DMS 273 (cell line): Measurements from ENCODE around the gene NLGN1.
"Not testable (repeated sequence)": the region's sequence is repeated elsewhere in the genome, so short reads cannot be mapped to it uniquely, and the experiment has no call there.

ENCODE experiments used
- DNase-seq: peaks from one replicate; lab custom pipeline; 2025; ENCODE audit not compliant: unreplicated experiment; lab: John Stamatoyannopoulos, UW

NLGN1 gene

DNA sequence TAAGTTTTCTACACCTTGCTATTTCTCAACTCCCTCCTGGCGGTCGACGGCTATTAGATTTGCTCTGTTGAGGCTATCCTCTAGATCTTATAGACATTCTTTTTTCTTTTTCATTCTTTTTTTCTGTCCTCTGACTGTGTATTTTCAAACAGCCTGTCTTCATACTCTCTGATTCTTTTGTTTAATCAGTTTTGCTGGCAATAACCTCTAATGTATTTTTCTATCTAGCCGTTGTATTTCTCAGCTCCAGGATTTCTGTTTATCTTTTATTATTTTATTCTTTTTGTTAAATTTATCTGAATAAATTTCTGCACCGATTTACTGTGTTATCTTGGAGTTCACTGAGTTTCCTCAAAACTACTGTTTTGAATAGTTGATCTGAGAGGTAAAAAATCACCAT lies 31.5 kb downstream of the NLGN1 start:
- DNase-seq, result no peak

DNA sequence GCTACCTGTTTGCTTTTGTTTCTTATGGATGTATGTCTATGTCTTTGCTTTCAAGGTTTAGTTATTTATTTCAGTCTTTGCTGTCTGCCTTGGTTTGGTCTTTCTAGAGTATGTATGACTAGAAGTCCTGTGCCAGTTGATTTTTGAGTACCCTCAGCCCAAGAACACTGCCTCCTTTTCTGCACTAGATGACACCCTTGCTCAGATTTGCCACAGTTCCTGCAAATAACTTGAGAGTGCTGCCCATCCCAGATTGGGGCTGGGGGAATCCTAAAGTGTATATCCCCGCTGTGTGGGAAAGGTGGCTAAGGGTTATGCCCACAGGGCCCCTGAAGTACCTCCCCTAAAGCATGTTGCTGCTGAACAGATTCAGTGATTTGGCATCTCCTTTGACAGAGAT lies 32.0 kb downstream of the NLGN1 start:
- DNase-seq, result no peak

DNA sequence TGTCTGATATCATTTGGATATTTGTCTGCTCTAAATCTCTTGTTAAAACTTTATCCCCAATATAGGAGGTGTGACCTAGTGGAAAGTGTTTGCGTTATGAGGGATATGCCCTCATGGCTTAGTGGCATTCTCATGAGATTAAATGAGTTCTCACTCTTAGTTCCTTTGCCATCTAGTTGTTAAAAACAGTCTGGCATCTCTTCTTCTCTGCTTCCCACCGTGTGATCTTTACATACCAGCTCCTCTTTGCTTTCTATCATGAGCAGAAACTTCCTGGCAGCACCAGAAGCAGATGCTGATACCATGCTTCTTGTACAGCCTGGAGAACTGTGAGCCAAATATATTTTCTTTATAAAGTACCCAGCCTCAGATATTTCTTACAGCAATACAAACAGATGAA lies 33.0 kb downstream of the NLGN1 start:
- DNase-seq, result no peak

DNA sequence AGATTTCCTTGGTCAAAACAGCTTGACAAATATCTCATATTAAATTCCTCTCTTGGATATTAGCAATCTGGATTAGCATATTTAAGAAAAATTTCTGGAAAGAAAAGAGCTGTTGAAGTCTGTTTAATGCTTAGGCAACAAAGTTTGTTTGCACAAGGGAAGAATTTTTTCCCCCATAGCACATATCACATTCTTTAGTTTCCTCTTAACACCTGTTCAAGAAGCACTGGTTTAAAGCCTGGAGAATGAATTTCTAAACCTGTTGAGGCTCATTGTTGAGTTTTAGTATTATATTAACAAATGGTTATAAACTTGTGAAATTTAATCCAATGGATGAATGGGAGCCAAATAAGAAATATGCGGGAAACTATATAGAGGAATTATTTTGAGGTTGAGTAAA lies 41.5 kb downstream of the NLGN1 start:
- no peak for DNase-seq

DNA sequence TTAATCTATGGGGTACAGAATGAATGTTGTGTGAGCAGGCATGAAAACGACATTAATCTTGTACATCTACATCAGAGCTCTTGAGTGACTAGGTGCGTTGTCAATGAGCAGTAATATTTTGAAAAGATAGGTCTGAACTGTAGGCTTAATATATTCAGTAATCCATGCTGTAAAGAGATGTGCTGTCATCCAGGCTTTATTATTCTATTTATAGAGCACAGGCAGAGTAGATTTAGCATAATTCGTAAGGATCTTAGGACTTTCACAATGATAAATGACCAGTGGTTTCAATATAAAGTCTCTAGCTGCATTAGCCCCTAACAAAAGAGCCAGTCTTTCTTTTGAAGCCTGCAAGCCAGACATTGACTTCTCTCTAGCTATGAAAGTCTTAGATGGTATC lies 43.0 kb downstream of the NLGN1 start:
- no peak for DNase-seq

DNA sequence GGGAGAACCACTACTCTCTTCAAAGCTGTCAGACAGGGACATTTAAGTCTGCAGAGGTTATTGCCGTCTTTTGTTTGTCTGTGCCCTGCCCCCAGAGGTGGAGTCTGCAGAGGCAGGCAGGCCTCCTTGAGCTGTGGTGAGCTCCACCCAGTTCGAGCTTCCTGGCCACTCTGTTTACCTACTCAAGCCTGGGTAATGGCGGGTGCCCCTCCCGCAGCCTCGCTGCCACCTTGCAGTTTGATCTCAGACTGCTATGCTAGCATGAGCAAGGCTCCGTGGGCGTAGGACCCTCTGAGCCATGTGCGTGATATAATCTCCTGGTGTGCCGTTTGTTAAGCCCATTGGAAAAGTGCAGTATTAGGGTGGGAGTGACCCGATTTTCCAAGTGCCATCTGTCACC lies 54.0 kb downstream of the NLGN1 start:
- DNase-seq, result not testable (repeated sequence)

DNA sequence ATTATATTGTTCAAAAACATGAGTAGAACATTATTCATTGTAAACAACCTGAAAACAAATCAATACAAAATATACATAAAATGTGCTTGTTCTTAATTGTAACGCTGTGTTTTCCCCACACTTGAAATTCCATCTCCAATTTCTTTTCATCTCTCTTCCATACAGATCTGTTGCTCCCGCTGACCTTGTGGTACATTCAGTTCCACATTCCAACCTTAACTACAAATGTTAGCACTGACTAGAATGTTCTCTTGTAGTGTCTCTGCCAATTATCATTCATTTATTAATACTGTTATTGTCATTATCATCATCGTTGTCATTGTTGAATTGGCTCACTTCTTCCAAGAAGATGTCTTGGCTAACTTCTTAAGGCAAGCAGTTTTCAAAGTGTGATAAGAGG lies 65.7 kb downstream of the NLGN1 start:
- DNase-seq, result no peak

DNA sequence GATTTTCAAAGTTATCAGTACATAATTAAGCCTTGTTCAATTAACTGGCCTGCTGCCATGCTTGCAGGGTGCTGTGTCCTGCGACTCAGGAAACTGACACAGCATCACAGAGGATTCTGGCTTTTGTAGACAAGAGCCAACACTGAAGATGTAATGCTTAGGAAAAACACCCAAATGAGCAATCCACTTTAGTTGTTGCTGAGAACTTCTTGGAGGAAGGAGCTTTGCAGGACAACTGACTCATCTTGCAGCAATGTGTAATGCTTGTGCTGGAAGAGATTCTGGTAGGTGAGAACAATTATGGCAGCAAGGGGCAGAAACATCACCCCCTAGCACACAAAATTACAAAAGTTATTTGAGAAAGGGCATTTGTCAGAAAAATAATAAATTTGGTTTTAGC lies 67.6 kb downstream of the NLGN1 start:
- DNase-seq, result no peak

DNA sequence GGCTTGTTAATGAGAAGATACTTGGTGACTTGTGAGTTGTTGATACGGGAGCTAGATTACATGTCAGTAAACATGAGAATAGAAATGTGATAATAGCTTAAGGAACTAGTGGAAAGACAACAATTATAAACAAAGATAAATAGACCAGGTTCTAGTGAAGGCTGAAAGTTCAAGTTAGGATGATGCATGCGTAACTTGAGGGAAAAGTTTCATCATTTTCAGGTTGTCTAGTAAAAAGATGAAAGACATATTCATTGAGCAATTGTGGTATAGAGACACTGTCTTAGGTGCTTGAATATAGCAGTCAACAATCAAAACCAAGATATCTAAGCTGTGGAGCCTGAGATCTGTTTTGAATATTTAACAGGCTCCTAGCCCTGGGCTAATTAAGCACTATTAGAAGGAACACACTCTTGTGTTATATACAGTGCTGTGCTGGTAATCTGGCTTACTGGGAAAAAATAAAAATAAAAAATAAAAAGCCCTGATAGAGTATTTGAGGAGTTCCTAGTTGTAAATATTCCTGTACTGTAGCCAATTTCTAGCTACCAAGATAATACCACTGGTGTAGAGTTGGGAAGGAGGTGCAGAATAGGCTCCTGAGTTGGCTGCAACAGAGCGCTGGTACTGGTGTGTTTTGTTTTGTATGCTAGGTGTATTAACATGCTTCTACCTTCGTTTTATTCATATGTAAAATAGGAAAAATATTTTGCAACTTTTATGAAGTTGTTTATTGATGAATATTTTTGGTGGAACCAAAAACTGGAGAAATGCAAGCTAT lies 68.5 kb downstream of the NLGN1 start:
- DNase-seq, result no peak

DNA sequence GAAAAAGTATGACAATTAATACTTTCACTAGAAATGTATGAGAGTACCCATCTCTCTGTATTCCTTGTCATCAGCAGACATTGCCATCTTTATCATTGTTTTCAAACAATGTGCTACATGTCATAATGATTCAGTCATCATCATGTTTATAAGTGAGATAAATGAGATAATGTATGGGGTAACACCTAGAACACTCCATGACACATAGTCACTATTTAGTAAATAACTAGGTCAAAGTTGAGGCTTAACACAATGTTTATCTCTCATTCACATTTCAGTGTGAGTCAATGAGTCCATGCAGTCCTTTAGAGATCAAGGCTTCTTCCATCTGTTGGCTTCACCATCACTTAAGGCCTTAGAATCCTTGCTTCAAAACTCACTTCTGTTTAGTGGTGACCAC lies 70.0 kb downstream of the NLGN1 start:
- no peak for DNase-seq

DNA sequence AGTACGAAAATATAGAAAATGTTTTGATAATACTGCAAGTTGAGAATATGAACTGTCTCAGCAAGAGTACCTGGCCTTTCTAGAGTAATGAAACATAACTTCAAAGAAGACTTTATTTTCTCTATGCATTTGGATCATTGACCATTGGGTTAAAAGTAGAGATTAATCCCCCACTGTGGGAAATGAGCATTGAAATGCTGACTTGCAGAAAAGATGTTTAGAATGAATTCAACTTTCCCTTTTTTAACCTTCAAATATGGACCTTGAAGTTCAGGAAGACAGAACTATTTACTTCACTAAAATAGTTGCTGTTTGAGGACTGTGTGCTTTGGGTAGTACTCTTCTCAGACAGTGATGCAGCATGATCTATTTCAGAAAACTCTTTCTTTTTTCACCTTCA lies 75.7 kb downstream of the NLGN1 start:
- no peak for DNase-seq

DNA sequence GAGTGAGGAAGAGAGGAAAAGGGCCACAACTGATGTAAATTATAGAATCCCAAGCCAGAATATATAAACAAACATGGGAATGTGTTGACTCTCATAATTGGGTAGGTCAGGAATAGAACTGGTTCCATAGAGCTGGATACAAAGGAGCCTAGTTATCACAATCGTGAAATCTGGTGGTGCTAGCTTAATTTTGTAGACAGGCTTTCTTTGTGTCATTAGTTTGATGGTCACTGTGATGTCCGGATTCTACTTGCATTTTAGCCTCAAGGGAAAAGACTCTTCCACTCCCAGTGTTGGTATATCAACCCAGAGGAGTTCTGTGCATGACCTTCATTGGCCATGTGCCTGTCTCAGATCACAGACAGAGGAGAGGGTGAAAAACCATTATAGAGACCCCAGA lies 81.8 kb downstream of the NLGN1 start:
- DNase-seq, result no peak

DNA sequence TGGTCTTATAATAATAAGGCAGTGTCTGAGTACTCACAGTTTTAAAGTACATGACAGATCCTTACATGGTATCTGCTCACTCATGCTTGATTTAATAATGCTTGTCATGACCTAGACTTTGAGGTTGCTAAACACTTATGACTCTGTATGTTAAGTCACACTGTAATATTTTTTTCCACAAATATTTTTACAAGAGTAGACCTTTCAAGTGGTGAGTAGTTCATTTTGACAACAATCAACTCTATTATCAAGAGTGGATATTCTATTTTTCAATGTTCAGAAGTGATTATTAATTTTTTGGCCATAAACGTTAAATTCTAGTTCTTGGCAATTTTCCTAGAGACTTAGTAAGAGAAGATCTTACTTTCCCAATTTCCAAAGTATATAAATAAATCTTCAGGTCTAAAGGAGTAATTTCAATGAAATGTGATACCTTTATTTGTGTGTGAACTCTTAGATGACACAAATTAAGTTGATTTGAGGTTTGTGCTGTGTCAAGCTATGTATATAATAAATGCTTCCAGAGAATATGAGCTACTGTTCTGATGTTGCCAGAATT lies 104.5 kb downstream of the NLGN1 start:
- DNase-seq, result no peak

DNA sequence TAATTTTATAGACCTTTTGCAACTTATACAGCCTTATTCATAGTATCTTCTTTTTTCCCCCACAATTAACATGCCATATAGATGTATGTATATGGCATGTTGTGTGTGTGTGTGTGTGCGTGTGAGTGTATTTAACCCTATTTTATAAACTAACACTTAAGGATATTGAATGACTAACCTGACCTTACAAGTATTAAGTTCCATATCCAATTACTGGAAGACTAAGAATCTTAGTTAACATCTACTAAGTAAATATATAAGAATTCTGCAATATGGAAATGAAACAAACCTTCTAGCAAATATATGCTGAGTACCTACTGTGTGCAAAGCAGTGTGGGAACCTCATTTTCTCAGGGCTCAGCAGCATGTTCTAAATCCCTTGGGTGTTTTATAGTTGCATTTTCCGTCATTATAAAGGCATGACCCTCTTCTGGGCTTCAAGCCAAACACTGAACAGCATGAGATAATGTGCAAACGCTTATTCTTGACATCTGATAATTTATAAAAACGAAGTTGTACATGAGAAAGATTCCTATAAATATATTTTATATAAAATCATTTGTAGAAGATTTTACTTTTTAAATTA lies 105.5 kb downstream of the NLGN1 start:
- peak; percentile 87 for DNase-seq

DNA sequence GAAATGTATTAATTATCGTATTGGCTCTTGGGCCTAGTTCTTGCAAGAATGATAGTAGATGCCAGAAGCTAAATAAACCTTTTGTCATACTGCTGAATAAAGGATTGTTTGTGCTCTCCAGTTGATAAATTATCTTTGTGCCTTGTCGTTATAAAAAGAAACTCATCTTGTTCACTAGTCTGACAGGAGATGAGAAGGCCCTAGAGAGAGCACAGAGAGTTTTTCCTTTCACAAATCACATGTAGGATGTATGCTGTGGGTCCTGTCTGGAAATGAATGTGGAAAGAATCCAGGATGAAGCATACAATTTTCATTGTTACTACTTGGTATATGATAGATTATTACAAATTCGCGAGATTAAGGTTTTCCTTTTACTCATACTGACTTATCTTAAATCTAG lies 113.0 kb downstream of the NLGN1 start:
- no peak for DNase-seq

DNA sequence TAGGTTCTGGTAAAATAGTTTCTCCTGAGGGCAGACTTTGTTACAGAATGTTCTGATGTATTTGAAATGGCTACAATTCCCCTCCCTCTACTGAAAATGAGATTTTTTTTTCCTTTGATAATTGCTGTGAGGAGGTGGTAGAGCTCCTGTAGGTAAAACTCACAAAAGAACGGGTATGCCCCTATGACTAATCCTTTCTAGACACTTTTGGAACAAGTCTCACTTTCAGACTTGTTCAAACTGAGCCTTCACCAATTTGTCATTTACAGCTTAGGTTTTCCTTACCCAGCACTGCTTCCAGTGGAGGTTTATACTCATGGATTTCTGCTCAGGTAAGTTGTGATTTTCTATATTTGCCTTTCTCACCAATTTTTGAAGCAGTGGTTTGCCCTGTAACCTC lies 115.6 kb downstream of the NLGN1 start:
- no peak for DNase-seq

DNA sequence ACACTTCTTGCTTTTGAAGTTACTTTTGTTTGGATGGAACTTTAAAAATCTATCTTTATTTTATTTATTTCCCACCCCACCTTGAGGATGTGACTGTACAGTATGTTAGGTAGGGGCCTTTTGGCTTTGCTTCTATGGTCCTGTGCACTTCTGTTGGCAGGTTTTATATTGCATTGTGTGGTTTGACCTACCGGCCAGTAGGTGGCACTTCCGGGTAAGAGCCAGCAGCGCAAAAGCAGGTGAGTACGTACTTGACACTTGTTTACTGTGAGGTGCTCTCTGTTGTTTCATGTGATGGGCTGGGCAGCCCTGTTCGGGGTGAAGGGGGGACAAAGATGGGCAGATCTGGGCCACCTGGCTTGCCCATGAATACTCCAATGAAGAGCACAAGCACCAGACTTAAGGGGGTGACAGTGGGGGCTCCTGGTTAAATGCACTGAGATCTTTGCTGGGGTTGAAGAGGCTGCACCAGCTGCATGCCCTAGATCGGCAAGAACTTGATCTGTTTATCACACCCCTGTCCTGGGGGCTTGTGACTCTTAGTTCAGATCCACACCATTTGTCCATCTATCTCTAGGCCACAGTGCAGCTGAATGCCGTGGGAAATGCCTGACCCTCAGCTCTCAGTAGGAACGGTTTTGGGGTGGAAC lies 131.6 kb downstream of the NLGN1 start:
- peak; percentile 40 for DNase-seq

DNA sequence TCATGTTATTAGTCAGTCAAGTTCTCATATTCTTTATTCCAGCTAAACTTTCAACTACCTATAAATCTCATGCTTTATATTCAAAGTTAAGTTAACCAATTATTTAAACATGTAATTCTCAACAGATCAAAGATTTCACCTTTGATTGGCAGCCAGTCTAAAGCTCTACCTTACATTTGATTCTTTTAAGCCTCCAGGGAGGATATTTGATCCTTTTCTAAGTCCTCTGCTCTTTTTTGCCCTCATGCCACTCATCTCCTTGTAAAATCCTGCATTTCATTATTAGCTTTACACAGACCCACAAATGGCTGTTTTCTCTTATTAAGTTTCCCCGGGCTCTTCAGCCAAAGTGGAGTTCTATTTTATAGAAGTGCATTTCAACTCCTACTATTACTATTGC lies 134.1 kb downstream of the NLGN1 start:
- DNase-seq, result no peak

DNA sequence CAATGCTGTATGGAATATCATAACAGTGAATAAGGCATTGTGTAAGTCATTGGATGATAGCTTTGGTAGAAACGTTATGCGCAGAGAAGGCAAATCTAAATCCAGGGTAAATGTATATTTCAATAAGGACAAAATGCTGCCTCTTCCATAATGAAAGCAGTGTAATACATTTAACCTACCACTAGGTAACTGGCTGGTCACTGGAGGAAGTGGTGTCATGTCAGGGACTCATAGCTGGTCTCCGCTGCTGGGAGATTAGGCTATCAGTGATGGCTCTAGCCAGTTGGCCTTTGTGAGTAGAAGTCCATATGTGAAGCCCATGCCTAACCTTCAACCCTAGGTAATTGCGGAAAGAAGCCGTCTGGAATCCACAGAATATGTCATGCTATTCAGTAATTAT lies 140.9 kb downstream of the NLGN1 start:
- DNase-seq, result no peak

DNA sequence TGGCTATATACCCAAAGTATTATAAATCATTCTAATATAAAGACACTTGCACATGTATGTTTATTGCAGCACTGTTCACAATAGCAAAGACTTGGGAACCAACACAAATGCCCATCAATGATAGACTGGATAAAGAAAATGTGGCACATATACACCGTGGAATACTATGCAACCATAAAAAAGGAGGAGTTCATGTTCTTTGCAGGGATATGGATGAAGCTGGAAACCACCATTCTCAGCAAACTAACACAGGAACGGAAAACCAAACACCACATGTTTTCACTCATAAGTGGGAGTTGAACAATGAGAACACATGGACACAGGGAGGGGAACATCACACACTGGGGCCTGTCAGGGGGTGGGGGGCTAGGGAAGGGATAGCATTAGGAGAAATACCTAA lies 148.0 kb downstream of the NLGN1 start:
- DNase-seq, result not testable (repeated sequence)

DNA sequence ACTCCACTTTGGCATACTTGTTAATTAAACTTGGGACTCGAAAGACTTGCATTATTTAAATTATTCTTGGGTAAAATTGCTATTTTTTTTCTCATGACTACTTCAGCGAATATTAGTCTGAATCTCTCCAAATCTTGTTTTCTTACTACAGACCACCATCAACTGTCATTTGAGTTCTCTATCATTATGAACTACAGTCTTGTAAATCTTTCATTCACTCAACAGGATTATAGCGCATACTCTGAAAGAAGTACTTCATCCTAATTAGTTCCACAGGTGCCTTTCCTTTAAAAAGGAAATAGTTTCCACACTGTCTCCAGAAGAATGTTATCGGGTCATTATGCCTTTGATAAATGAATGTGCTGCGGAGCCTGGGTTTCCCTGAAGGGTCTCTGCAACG lies 149.5 kb downstream of the NLGN1 start:
- no peak for DNase-seq

DNA sequence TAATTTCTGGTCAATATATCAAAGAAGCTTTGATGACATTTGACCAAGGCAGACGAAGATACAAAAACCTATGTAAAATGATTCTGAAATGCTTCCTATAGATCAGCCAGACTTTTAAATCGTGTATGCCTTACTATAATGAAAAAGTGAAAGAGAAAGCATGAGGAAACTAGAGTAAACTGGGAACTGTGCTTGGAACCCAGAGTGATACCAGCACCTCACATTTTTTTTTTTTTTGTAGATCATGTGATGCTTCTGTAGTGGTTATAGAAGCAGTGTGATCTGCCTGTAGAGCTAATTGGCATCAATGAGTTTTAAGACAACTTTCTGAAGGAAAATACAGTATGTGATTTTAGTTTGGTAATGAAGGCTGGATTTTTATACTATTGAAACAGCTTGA lies 150.7 kb downstream of the NLGN1 start:
- no peak for DNase-seq
